ENCODE data around the gene GDF7. TPM values are rescaled to one million over a fixed set of nuclear protein-coding genes. Genes with fewer than 3 reads are reported as not detected.

Gene GDF7
- total and polyA plus RNA-seq, 2 donors (not counting 3 experiments of a cell fraction or from before 2014, with no cell fraction given), result 3.7 to 3.9 TPM

DNA sequence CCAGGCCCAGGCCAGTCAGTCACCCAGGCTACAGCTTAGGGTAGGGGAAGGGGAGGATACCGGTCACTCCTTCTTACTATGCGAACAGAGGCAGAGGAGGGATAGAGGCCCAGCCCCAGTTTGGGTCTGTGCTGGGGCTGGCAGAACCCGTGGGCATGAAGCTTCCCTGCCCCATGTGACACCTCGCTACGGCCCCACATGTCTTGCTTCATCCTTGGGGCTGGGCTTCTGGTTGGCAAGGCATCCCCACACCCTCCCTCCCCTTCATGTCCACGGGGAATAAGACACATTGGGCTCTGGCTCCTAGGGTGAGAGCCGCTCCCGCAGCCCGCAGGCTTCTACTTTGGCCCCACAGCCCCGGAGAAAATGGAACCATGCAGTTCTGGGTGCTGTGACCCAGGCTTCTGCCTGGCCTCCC, 48.5 kb upstream of the GDF7 start:
- DNase-seq (ENCODE audit: low read depth, low spot score) (no peak), FAIRE-seq (no peak)
- Histone ChIP-seq H3K9me1 (replicated peaks; ENCODE audit: control insufficient read depth, extremely low read depth, insufficient read depth, low read length) (no peaks in the 10 kb centered on the region), H3K4me2 (ENCODE audit: insufficient read depth, low read length) (no peak overlapping the region), H3K27me3 (ENCODE audit: control insufficient read depth in 2 of 2, insufficient read depth in 2 of 2, low read length in 2 of 2) (no peaks in the 10 kb centered on the region), H3K4me1 (ENCODE audit: control insufficient read depth, extremely low read depth, insufficient read depth, low read length) (peaks cover 30% of the 10 kb centered on the region), H3K79me2 (ENCODE audit: control insufficient read depth, insufficient read depth, low read length) (no peaks in the 10 kb centered on the region), H4K20me1 (replicated peaks; ENCODE audit: control insufficient read depth, extremely low read depth, insufficient read depth, low read length) (no peaks in the 10 kb centered on the region), H3K9ac (replicated peaks; ENCODE audit: extremely low read depth, insufficient read depth, low read length) (peak overlapping the region; percentile 63), H3K36me3 (ENCODE audit: control insufficient read depth in 2 of 2, extremely low read depth in 1 of 2, insufficient read depth in 2 of 2, low read length in 2 of 2) (peaks cover 0 to 16% of the 10 kb centered on the region in 2 experiments), H2AFZ (ENCODE audit: low read depth, low read length) (peak overlapping the region; percentile 36), H3K27ac (ENCODE audit: insufficient read depth, low read depth, low read length) (peak overlapping the region; percentile 77), H3K4me3 (replicated peaks in 1 of 3; ENCODE audit: insufficient read depth in 1 of 3, low read depth in 1 of 3, low read length in 3 of 3) (no peak overlapping the region), H3K9me3 (replicated peaks; ENCODE audit: control insufficient read depth, insufficient read depth, low read length) (no peaks in the 10 kb centered on the region)
- intact Hi-C loops (cut with micrococcal nuclease), result loop anchor here (1.0 kb wide), 6 partner anchors 16 to 171 kb away; partner anchors contain the start of gene RHOB
- TF ChIP-seq POLR2A (IDR thresholded peaks at IDR 0.05; ENCODE audit: low read depth, low read length) (no peak), FOS (IDR thresholded peaks at IDR 0.05; ENCODE audit: borderline replicate concordance, insufficient read depth, low read length) (no peak), GATA2 (IDR thresholded peaks at IDR 0.05; ENCODE audit: insufficient read depth, insufficient read length, low read depth, low read length) (no peak), JUN (IDR thresholded peaks at IDR 0.05; ENCODE audit: borderline replicate concordance, insufficient read depth, insufficient read length, low read depth) (no peak), MYC (IDR thresholded peaks at IDR 0.05; ENCODE audit: low read depth, low read length) (no peak), CTCF (IDR thresholded peaks at IDR 0.05; ENCODE audit: extremely low read depth in 1 of 2, insufficient read depth in 1 of 2, low read depth in 1 of 2, low read length in 2 of 2) (no peak), POLR2AphosphoS5 (IDR thresholded peaks at IDR 0.05; ENCODE audit: insufficient read depth, low read depth, low read length) (no peak), EZH2 (IDR thresholded peaks at IDR 0.05; ENCODE audit: borderline replicate concordance, low read depth, low read length, severe bottlenecking) (no peak)
- TF ChIP-seq, protein P1, sequence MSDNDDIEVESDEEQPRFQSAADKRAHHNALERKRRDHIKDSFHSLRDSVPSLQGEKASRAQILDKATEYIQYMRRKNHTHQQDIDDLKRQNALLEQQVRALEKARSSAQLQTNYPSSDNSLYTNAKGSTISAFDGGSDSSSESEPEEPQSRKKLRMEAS (IDR thresholded peaks at IDR 0.05; ENCODE audit: insufficient read depth, insufficient read length), result no peak
- ChIA-PET CTCF (interaction anchor here (0.6 to 3.0 kb wide), 23 partner anchors 9 to 240 kb away, joined by 3 to 20 read pairs (median 7); partner anchors contain the start of gene RHOB), POLR2A (interaction anchor here (0.7 to 2.3 kb wide), 8 partner anchors 14 to 169 kb away, joined by 3 to 67 read pairs (median 3); partner anchors contain the start of gene RHOB)
- dilution Hi-C loops (cut with MboI; ENCODE audit: extremely low pct_ligation_motif_present, low sequenced_read_pairs), result no loop called here
- no TSS peak for BruUV-seq (replicated peaks)
